Transverse colon (tissue), 3 donors: Measurements from ENCODE around the gene TNS3.

Source experiments
- EP300 ChIP-seq: sonication (generic); formaldehyde crosslinking; IDR thresholded peaks from one replicate; pipeline ENCODE4 v1.6.1; 2017; ENCODE audit warnings: antibody characterized with exemption, low read depth
- POLR2A ChIP-seq: fragments of 450-650 bp; IDR thresholded peaks from one replicate; pipeline ENCODE4 v1.6.1; 2016; ENCODE audit warnings: antibody characterized with exemption, mild to moderate bottlenecking, moderate library complexity
- POLR2AphosphoS5 ChIP-seq, 3 donors: sonication (generic); formaldehyde crosslinking; IDR thresholded peaks; one replicate each; pipeline ENCODE4 v1.6.1; 2016; ENCODE audit warnings: antibody characterized with exemption in 3 of 3

DNA sequence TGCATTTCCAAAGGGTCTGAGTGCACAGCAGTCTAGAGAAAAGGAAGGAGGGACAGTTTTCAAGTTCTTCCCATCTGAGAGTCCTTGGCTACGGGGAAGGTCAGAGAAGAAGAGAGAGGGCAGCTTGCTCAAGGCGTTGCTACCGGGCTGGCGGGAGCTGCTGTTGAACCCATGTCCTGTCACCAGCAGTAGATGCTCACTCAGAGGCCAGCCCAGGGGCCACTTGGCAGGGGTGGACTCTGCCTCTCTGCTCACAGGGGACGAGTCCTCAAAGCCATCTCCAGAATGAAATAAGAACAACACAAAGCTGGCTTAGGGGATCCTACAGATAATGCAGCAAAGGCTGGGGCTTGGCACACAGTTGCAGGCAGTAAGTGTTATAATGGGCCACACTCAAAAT is 231.5 kb downstream of the TNS3 start:
- TF ChIP-seq EP300 (no peak), POLR2A (no peak), POLR2AphosphoS5 (IDR thresholded peaks at IDR 0.05) (no peak)
